ENCODE results near the gene TPSAB1. TPM values are rescaled to one million over a fixed set of nuclear protein-coding genes. Genes with fewer than 3 reads are reported as not detected.

The TPSAB1 gene
- total RNA-seq, 2 experiments from 2014 or later, result not detected

DNA sequence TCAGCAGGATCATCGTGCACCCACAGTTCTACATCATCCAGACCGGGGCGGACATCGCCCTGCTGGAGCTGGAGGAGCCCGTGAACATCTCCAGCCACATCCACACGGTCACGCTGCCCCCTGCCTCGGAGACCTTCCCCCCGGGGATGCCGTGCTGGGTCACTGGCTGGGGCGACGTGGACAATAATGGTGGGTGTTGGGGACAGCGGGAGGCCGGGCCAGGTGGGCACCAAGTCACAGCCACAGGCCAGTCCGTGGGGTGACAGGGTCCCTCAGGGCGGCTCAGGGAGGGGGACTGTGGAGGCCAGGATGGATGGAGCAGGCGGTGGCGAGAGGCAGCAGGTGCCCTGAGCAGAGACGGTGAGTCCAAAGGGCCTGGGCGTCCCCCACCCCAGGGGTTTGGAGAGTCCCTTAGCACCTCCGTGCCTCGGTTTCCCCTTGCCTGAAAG, 16.4 kb downstream of the TPSAB1 start:
- CTCF ChIA-PET (ENCODE audit: unreplicated experiment), result no interaction called here
- H2AFZ ChIP-seq (ENCODE audit: low read length), result no peak overlapping the region
- H3K79me2 ChIP-seq (ENCODE audit: insufficient read depth, low read depth, low read length), result no peaks in the 10 kb centered on the region
- POLR2A ChIA-PET, result no interaction called here
- H3K36me3 ChIP-seq (ENCODE audit: insufficient read depth, low read length), result no peaks in the 10 kb centered on the region
- no peaks in the 10 kb centered on the region for H3K4me1 ChIP-seq (ENCODE audit: insufficient read depth, low read length, poor library complexity, severe bottlenecking)
- no TSS peak for BruUV-seq (replicated peaks)
- no peaks in the 10 kb centered on the region for H3K9me3 ChIP-seq (ENCODE audit: low read length)
- H3K4me2 ChIP-seq (ENCODE audit: low read length), result no peak overlapping the region
- intact Hi-C loops (cut with micrococcal nuclease; ENCODE audit: unreplicated experiment), result no loop called here
- no peaks in the 10 kb centered on the region for H4K20me1 ChIP-seq (ENCODE audit: insufficient read depth, low read length)
- TF ChIP-seq, protein P1, sequence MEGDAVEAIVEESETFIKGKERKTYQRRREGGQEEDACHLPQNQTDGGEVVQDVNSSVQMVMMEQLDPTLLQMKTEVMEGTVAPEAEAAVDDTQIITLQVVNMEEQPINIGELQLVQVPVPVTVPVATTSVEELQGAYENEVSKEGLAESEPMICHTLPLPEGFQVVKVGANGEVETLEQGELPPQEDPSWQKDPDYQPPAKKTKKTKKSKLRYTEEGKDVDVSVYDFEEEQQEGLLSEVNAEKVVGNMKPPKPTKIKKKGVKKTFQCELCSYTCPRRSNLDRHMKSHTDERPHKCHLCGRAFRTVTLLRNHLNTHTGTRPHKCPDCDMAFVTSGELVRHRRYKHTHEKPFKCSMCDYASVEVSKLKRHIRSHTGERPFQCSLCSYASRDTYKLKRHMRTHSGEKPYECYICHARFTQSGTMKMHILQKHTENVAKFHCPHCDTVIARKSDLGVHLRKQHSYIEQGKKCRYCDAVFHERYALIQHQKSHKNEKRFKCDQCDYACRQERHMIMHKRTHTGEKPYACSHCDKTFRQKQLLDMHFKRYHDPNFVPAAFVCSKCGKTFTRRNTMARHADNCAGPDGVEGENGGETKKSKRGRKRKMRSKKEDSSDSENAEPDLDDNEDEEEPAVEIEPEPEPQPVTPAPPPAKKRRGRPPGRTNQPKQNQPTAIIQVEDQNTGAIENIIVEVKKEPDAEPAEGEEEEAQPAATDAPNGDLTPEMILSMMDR (conservative IDR thresholded peaks at IDR 0.05; ENCODE audit: low read length), result no peak
- no peak for TF ChIP-seq EZH2phosphoT487 (IDR thresholded peaks at IDR 0.05; ENCODE audit: borderline replicate concordance, low read depth, low read length)
- no peak overlapping the region for H3K4me3 ChIP-seq (ENCODE audit: low read depth, low read length, poor library complexity, severe bottlenecking)
- H3K27ac ChIP-seq (ENCODE audit: low read depth, low read length, poor library complexity, severe bottlenecking), result no peak overlapping the region
- H3K9me2 ChIP-seq (ENCODE audit: insufficient read depth, low read length), result no peaks in the 10 kb centered on the region
- DNase-seq (ENCODE audit: low spot score), result no peak

DNA sequence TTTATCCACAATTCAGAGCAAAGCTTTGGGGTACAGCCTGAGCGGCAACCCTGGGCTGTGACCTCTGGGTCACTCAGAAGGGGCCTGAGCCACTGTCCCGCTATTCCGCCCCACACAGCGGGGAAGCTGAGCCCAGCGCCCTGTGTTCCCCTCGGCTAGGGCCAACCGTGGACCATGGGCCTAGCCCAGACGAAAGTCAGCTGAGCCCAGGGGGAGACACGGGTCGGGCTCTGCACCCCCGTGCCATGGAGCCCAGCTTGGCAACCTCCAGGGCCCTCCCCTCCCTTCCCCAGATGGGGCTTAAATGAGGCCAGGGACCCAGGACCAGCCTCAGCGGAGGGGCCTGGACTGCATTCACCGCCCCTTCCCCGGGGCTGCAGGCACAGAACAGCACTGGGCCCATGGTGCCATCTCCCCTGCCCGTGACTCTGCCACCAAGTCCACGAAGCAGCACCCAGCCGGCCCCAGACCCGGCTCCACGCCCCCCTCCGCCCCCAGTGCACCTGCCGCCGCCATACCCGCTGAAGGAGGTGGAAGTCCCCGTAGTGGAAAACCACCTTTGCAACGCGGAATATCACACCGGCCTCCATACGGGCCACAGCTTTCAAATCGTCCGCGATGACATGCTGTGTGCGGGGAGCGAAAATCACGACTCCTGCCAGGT, 17.2 kb downstream of the TPSAB1 start:
- no peak for DNase-seq (ENCODE audit: low spot score)
- H3K4me2 ChIP-seq (ENCODE audit: low read length), result no peak overlapping the region
- no peaks in the 10 kb centered on the region for H3K9me3 ChIP-seq (ENCODE audit: low read length)
- H3K4me3 ChIP-seq (ENCODE audit: low read depth, low read length, poor library complexity, severe bottlenecking), result no peak overlapping the region
- no peak overlapping the region for H3K27ac ChIP-seq (ENCODE audit: low read depth, low read length, poor library complexity, severe bottlenecking)
- CTCF ChIA-PET (ENCODE audit: unreplicated experiment), result no interaction called here
- no peak overlapping the region for H2AFZ ChIP-seq (ENCODE audit: low read length)
- intact Hi-C loops (cut with micrococcal nuclease; ENCODE audit: unreplicated experiment), result no loop called here
- POLR2A ChIA-PET, result no interaction called here
- H4K20me1 ChIP-seq (ENCODE audit: insufficient read depth, low read length), result no peaks in the 10 kb centered on the region
- no peaks in the 10 kb centered on the region for H3K36me3 ChIP-seq (ENCODE audit: insufficient read depth, low read length)
- TF ChIP-seq, protein P1 (conservative IDR thresholded peaks at IDR 0.05; ENCODE audit: low read length), result no peak
- TF ChIP-seq EZH2phosphoT487 (IDR thresholded peaks at IDR 0.05; ENCODE audit: borderline replicate concordance, low read depth, low read length), result no peak
- BruUV-seq (replicated peaks), result no TSS peak
- H3K4me1 ChIP-seq (ENCODE audit: insufficient read depth, low read length, poor library complexity, severe bottlenecking), result no peaks in the 10 kb centered on the region
- H3K79me2 ChIP-seq (ENCODE audit: insufficient read depth, low read depth, low read length), result no peaks in the 10 kb centered on the region
- H3K9me2 ChIP-seq (ENCODE audit: insufficient read depth, low read length), result no peaks in the 10 kb centered on the region

DNA sequence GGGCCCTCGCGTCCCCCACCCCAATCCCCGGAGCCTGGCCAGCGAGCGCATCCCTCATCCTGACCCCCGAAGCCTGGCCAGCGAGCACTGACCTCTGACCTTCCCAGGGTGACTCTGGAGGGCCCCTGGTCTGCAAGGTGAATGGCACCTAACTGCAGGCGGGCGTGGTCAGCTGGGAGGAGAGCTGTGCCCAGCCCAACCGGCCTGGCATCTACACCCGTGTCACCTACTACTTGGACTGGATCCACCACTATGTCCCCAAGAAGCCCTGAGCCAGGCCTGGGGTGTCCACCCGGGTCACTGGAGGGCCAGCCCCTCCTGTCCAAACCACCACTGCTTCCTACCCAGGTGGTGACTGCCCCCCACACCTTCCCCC, 17.7 kb downstream of the TPSAB1 start:
- H3K9me2 ChIP-seq (ENCODE audit: insufficient read depth, low read length), result no peaks in the 10 kb centered on the region
- BruUV-seq (replicated peaks), result no TSS peak
- no peak overlapping the region for H3K4me3 ChIP-seq (ENCODE audit: low read depth, low read length, poor library complexity, severe bottlenecking)
- CTCF ChIA-PET (ENCODE audit: unreplicated experiment), result no interaction called here
- intact Hi-C loops (cut with micrococcal nuclease; ENCODE audit: unreplicated experiment), result no loop called here
- no peak for DNase-seq (ENCODE audit: low spot score)
- no peaks in the 10 kb centered on the region for H3K36me3 ChIP-seq (ENCODE audit: insufficient read depth, low read length)
- no peaks in the 10 kb centered on the region for H3K79me2 ChIP-seq (ENCODE audit: insufficient read depth, low read depth, low read length)
- H3K27ac ChIP-seq (ENCODE audit: low read depth, low read length, poor library complexity, severe bottlenecking), result no peak overlapping the region
- no peaks in the 10 kb centered on the region for H4K20me1 ChIP-seq (ENCODE audit: insufficient read depth, low read length)
- H2AFZ ChIP-seq (ENCODE audit: low read length), result no peak overlapping the region
- no peaks in the 10 kb centered on the region for H3K9me3 ChIP-seq (ENCODE audit: low read length)
- POLR2A ChIA-PET, result no interaction called here
- no peak overlapping the region for H3K4me2 ChIP-seq (ENCODE audit: low read length)
- H3K4me1 ChIP-seq (ENCODE audit: insufficient read depth, low read length, poor library complexity, severe bottlenecking), result no peaks in the 10 kb centered on the region
- TF ChIP-seq, protein P1 (conservative IDR thresholded peaks at IDR 0.05; ENCODE audit: low read length), result no peak
- no peak for TF ChIP-seq EZH2phosphoT487 (IDR thresholded peaks at IDR 0.05; ENCODE audit: borderline replicate concordance, low read depth, low read length)

Measured in OCI-LY7 (cell line).